Measurements from ENCODE around the gene PEMT.

DNA sequence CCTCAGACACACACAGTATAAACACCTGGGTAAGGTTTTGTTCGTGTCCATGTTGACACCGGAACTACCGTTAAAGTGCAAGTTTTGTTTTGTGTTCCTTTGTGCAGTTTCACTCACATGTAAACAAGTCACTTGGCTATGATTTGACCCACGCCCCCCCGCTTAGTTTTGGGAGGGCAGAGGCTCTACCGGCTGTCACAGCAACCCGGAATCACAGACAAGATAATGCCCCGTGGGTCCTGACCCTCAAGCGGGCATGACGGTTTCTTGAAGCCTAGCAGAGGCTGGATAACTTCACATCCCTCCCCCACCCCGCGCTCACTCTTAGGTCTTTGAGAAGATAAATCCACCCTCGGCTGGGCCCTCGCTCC lies 97.0 kb downstream of the PEMT start:
- no peak for TF ChIP-seq ZNF274 (IDR thresholded peaks at IDR 0.05; ENCODE audit: low read depth, low read length)
- TF ChIP-seq SUZ12 (IDR thresholded peaks at IDR 0.05; ENCODE audit: extremely low read depth, insufficient read depth, insufficient read length) = no peak
